GM23248 (cell line): ENCODE data around the gene CMTM7. TPM values are rescaled to one million over a fixed set of nuclear protein-coding genes. Genes with fewer than 3 reads are reported as not detected.
"Not testable (repeated sequence)": the region's sequence is repeated elsewhere in the genome, so short reads cannot be mapped to it uniquely, and the experiment has no call there.

Experiments
- DNase-seq: peaks from one replicate; pipeline ENCODE4 v3.0.0-alpha.2; 2015
- H2AFZ ChIP-seq: fragments of 200-600 bp; sonication (generic); 2 replicates; pipeline ENCODE4 v1.6.1; 2016; ENCODE audit warnings: antibody characterized with exemption
- H3F3A ChIP-seq: fragments of 200-600 bp; sonication (generic); 2 replicates; pipeline ENCODE4 v1.6.1; 2016; ENCODE audit warnings: mild to moderate bottlenecking, antibody characterized with exemption, mixed run types; ENCODE audit not compliant: insufficient read depth
- H3K27ac ChIP-seq: fragments of 200-600 bp; sonication (generic); 2 replicates; pipeline ENCODE4 v1.5.1; 2016; ENCODE audit warnings: mild to moderate bottlenecking
- H3K27me3 ChIP-seq: fragments of 200-600 bp; sonication (generic); replicated peaks from 2 replicates; pipeline ENCODE4 v1.6.1; 2016; ENCODE audit warnings: mild to moderate bottlenecking; ENCODE audit not compliant: insufficient read depth
- H3K36me3 ChIP-seq: fragments of 200-600 bp; sonication (generic); 2 replicates; pipeline ENCODE4 v1.6.1; 2016; ENCODE audit warnings: low read depth, mild to moderate bottlenecking
- H3K4me1 ChIP-seq: fragments of 200-600 bp; sonication (generic); 2 replicates; pipeline ENCODE4 v1.6.1; 2016; ENCODE audit warnings: mild to moderate bottlenecking; ENCODE audit not compliant: insufficient read depth
- H3K4me2 ChIP-seq: fragments of 200-600 bp; sonication (generic); one replicate; pipeline ENCODE4 v1.6.1; 2016; ENCODE audit warnings: mild to moderate bottlenecking; ENCODE audit not compliant: unreplicated experiment
- H3K4me3 ChIP-seq: fragments of 200-600 bp; sonication (generic); 2 replicates; pipeline ENCODE4 v1.5.1; 2016; ENCODE audit warnings: mild to moderate bottlenecking
- H3K79me2 ChIP-seq: fragments of 200-600 bp; sonication (generic); 2 replicates; pipeline ENCODE4 v1.6.1; 2016; ENCODE audit warnings: mild to moderate bottlenecking; ENCODE audit not compliant: insufficient read depth
- H3K9ac ChIP-seq: fragments of 200-600 bp; sonication (generic); 2 replicates; pipeline ENCODE4 v1.6.1; 2016; ENCODE audit warnings: mild to moderate bottlenecking
- H3K9me2 ChIP-seq: fragments of 200-600 bp; sonication (generic); 2 replicates; pipeline ENCODE4 v1.6.1; 2016; ENCODE audit warnings: mixed run types, mild to moderate bottlenecking, moderate library complexity; ENCODE audit not compliant: insufficient read depth
- H3K9me3 ChIP-seq: fragments of 200-600 bp; sonication (generic); one replicate; pipeline ENCODE4 v1.6.1; 2017; ENCODE audit warnings: low read depth
- H4K20me1 ChIP-seq: fragments of 200-600 bp; sonication (generic); 2 replicates; pipeline ENCODE4 v1.6.0; 2016; ENCODE audit not compliant: insufficient read depth
- EZH2 ChIP-seq: fragments of 200-600 bp; sonication (generic); IDR thresholded peaks from 2 replicates; pipeline ENCODE4 v1.6.1; 2018; ENCODE audit warnings: antibody characterized with exemption, mild to moderate bottlenecking; ENCODE audit not compliant: insufficient read depth, poor library complexity, severe bottlenecking
- EZH2phosphoT487 ChIP-seq: fragments of 200-600 bp; sonication (generic); IDR thresholded peaks from 2 replicates; pipeline ENCODE4 v1.6.1; 2018; ENCODE audit warnings: antibody characterized with exemption, moderate library complexity, mild to moderate bottlenecking, low read depth; ENCODE audit not compliant: insufficient read depth
- WGBS, 2 experiments: methylation state at CpG; one replicate each; pipeline ENCODE4 v1.1.6; 2015 to 2017; ENCODE audit warnings: low lambda C conversion rate in 2 of 2, low coverage in 1 of 2; ENCODE audit errors: missing lambda C conversion rate in 2 of 2; 5-methylcytosine and 5-hydroxymethylcytosine counted together
- in situ Hi-C: fragments of 300-500 bp; cut with MboI; formaldehyde crosslinking; loops from 2 replicates; pipeline ENCODE4 v1.15.0; 2020
- polyA plus RNA-seq: library from polyadenylated mRNA; unstranded; fragments of >200 nt; fragmentation: Nextera tagmentation; extraction: Ambion mirVana; gene quantifications from 2 replicates; pipeline ENCODE4 v1.2.1, GENCODE V29; 2016
- total RNA-seq: library from RNA; depleted of rRNA; stranded (reverse); fragments of >200 nt; shearing (Covaris generic); gene quantifications from 2 replicates; pipeline ENCODE4 v1.2.3, GENCODE V29; 2014

CMTM7 gene
- total and polyA plus RNA-seq, 2 experiments from 2014 or later = 6.3 to 23.0 TPM

DNA sequence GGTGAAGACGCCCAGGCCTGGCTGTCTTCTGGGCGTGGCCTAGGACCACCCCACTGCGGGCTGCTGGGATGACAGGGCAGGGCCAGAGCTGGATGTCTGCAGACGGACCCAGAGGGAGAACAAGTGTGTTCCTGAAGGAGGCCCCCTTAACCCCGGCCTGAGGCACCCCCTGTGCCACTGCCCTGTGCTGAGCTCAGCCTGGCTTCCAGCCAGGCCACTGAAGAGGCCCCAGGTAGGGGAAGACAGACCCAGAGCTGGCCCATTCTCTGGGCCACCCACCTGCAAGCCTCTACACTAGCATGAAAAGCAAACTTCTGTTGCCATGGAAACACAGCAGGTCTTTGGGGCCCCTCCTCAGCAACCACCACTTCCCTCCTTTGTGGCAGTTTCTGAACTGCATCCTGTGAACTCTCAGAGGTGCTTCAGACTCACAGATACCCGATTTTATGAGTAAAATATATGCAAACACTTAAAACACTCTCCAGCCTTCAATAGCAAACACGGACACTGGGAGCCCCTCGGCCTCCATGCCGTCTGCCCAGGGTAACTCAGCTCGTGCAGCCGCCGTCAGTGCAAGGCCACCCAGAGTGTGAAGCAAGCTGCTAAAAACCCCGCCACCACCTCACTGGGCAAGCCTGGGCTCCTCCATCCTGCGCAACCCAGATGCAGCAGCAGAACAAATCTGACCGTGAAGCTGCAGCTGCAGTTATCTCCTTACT lies 68.5 kb downstream of the CMTM7 start:
- no peaks in the 10 kb centered on the region for H3K27me3 ChIP-seq
- H3K9ac ChIP-seq = no peak overlapping the region
- in situ Hi-C loops = no loop called here
- H3K4me1 ChIP-seq = no peaks in the 10 kb centered on the region
- no peaks in the 10 kb centered on the region for H3K9me2 ChIP-seq
- no peaks in the 10 kb centered on the region for H4K20me1 ChIP-seq
- 84% methylated on average over 14 to 15 of the region's 15 CpGs for WGBS, 2 experiments
- TF ChIP-seq EZH2 = no peak
- TF ChIP-seq EZH2phosphoT487 = no peak
- DNase-seq = no peak
- H3K4me3 ChIP-seq = no peak overlapping the region
- no peaks in the 10 kb centered on the region for H3F3A ChIP-seq
- no peak overlapping the region for H3K4me2 ChIP-seq
- H3K79me2 ChIP-seq = no peaks in the 10 kb centered on the region
- no peak overlapping the region for H2AFZ ChIP-seq
- no peaks in the 10 kb centered on the region for H3K9me3 ChIP-seq
- no peak overlapping the region for H3K27ac ChIP-seq
- no peaks in the 10 kb centered on the region for H3K36me3 ChIP-seq

DNA sequence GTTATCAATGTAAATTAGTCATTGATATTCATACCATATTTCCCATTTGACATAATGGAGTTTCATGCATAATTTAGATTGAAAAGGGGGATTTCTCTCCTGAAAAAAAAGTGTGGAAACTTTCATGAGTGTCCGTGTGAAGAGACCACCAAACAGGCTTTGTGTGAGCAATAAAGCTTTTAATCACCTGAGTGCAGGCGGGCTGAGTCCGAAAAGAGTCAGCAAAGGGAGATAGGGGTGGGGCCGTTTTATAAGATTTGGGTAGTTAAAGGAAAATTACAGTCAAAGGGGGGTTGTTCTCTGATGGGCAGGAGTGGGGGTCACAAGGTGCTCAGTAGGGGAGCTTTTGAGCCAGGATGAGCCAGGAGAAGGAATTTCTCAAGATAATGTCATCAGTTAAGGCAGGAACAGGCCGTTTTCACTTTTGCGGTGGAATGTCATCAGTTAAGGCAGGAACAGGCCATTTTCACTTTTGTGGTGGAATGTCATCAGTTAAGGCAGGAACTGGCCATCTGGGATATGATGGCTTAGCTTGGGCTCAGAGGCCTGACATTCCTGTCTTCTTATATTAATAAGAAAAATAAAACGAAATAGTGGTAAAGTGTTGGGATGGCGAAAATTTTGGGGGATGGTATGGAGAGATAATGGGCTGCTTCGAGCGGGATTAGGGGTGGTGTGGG lies 69.3 kb downstream of the CMTM7 start:
- H3K27me3 ChIP-seq, H3K9ac ChIP-seq, H3K4me3 ChIP-seq, H3K79me2 ChIP-seq, H3K9me3 ChIP-seq, H3K9me2 ChIP-seq, H3F3A ChIP-seq, H3K36me3 ChIP-seq, H3K27ac ChIP-seq, DNase-seq, H3K4me2 ChIP-seq, in situ Hi-C loops, H2AFZ ChIP-seq, H4K20me1 ChIP-seq, H3K4me1 ChIP-seq: not testable (repeated sequence)
- WGBS, 2 experiments = 90 to 93% methylated on average over 10 of the region's 10 CpGs

DNA sequence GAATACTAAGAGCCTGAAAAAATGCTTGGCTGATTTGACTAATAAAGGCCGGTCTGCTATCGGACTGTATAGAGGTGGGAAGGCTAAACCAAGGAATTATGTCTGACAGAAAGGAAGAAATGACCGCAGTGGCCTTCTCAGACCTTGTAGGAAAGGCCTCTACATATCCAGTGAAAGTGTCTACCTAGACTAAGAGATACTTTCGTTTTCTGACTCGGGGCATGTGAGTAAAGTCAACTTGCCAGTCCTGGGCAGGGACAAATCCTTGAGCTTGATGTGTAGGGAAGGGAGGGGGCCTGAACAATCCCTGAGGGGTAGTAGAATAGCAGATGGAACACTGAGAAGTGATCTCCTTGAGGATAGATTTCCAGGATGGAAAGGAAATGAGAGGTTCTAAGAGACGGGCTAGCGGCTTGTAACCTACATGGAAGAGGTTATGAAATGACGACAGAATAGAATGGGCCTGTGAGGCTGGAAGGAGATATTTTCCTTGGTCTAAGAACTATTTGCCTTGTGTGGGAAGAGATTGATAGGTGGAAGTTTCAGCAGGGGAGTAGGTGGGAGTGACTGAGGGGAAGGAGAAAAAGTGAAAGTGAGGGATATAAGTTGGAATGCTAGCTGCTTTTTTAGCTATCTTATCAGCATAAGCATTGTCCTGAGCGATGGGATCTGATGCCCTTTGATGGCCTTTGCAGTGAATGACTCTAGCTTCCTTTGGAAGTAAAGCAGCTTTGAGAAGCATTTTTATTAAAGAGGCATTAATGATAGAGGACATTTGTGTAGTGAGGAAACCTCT lies 70.7 kb downstream of the CMTM7 start:
- 80 to 82% methylated on average over 9 of the region's 9 CpGs for WGBS, 2 experiments
- H3K27me3 ChIP-seq, H4K20me1 ChIP-seq, DNase-seq, H3K4me2 ChIP-seq, H3K9me3 ChIP-seq, H3K4me3 ChIP-seq, H3K9ac ChIP-seq, H3K9me2 ChIP-seq, H3K36me3 ChIP-seq, H2AFZ ChIP-seq, in situ Hi-C loops, H3K4me1 ChIP-seq, H3K79me2 ChIP-seq, H3K27ac ChIP-seq, H3F3A ChIP-seq: not testable (repeated sequence)

DNA sequence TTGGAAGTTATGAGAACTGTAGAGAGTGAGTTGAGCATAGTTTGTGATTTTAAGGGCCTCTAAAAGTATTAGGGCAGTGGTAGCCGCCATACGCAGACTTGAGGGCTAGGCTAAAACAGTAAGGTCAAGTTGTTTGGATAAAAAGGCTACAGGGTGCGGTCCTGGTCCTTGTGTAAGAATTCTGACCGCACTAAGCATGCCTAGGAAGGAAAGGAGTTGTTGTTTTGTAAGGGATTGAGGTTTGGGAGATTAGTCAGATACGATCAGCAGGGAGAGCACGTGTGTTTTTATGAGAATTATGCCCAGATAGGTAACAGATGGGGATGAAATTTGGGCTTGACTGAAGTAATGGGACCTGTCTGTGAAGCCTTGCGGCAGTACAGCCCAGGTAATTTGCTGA lies 71.8 kb downstream of the CMTM7 start:
- H3K9me2 ChIP-seq, H3K36me3 ChIP-seq, H3K4me1 ChIP-seq, H3K9ac ChIP-seq, H3K4me3 ChIP-seq, H3K27me3 ChIP-seq, H3K4me2 ChIP-seq, H2AFZ ChIP-seq, DNase-seq, H4K20me1 ChIP-seq, in situ Hi-C loops, H3K79me2 ChIP-seq, H3K9me3 ChIP-seq, H3K27ac ChIP-seq, H3F3A ChIP-seq: not testable (repeated sequence)
- 80% methylated on average over 7 of the region's 7 CpGs for WGBS, 2 experiments

DNA sequence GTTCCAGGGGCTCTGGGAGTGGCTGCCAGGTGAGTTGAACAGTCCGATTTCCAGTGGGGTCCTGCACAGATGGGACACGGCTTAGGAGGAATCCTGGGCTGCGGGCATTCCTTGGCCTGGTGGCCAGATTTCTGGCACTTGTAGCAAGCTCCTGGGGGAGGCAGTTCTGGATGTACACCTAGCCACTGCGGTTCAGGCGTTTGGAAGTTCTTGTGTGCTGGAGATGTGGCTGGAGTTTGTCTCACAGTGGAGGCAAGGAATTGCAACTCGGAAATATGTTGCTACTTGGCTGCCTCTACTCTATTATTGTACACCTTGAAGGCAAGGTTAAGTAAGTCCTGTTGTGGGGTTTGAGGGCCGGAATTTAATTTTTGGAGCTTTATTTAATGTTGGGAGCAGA lies 73.1 kb downstream of the CMTM7 start:
- not testable (repeated sequence) for H3K36me3 ChIP-seq, H3K79me2 ChIP-seq, H3K4me3 ChIP-seq, DNase-seq, H3K27me3 ChIP-seq, H2AFZ ChIP-seq, H3K9ac ChIP-seq, H3K4me1 ChIP-seq, H3K9me3 ChIP-seq, H3K4me2 ChIP-seq, H3K27ac ChIP-seq, H4K20me1 ChIP-seq, H3K9me2 ChIP-seq
- in situ Hi-C loops = loop anchor here (5.0 kb wide), 1 partner anchor 87 kb away; no protein-coding TSS in a partner anchor
- peaks cover 12% of the 10 kb centered on the region; the same call in 1 of the 2 replicates for H3F3A ChIP-seq
- WGBS, 2 experiments = 88 to 99% methylated on average over 5 to 7 of the region's 7 CpGs

DNA sequence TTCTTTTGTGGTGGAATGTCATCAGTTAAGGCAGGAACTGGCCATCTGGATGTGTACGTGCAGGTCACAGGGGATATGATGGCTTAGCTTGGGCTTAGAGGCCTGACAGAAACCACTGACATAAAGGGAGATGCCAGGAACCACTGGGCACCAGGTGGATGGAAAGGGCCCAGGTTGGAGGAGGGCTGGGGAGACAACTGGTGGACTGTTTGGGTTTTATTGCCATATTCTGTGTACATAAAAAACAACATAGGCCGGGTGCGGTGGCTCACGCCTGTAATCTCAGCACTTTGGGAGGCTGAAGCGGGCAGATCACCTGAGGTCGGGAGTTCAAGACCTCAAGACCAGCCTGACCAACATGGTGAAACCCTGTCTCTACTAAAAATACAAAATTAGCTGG lies 75.2 kb downstream of the CMTM7 start:
- not testable (repeated sequence) for H3K27me3 ChIP-seq, DNase-seq, H3K9me3 ChIP-seq, H4K20me1 ChIP-seq, H3K4me3 ChIP-seq, H3K4me2 ChIP-seq, H3K79me2 ChIP-seq, H3K9me2 ChIP-seq, H3K27ac ChIP-seq, H3K36me3 ChIP-seq, H2AFZ ChIP-seq, H3K9ac ChIP-seq
- H3K4me1 ChIP-seq = peaks cover 16% of the 10 kb centered on the region
- in situ Hi-C loops = loop anchor here (5.0 kb wide), 1 partner anchor 90 kb away; no protein-coding TSS in a partner anchor
- 94 to 95% methylated on average over 6 of the region's 6 CpGs for WGBS, 2 experiments
- H3F3A ChIP-seq = peaks cover 20% of the 10 kb centered on the region
